Activated naive CD8-positive, alpha-beta T cell treated with anti-CD3 and anti-CD28 coated beads for 36 hours (primary cell): ENCODE measurements around the gene HCN1. TPM values are rescaled to one million over a fixed set of nuclear protein-coding genes. Genes with fewer than 3 reads are reported as not detected.
"Not testable (repeated sequence)": the region's sequence is repeated elsewhere in the genome, so short reads cannot be mapped to it uniquely, and the experiment has no call there.

ENCODE experiments used
- DNase-seq: peaks from one replicate; pipeline ENCODE4 v3.0.0; 2021
- H3K27ac Mint-ChIP-seq: one replicate; pipeline ENCODE4 v1.8.0; 2022; ENCODE audit warnings: mild to moderate bottlenecking, moderate library complexity, mixed read lengths
- H3K27me3 Mint-ChIP-seq: one replicate; pipeline ENCODE4 v1.8.0; 2022; ENCODE audit warnings: mild to moderate bottlenecking, mixed read lengths
- H3K36me3 Mint-ChIP-seq: one replicate; pipeline ENCODE4 v1.8.0; 2021; ENCODE audit warnings: mild to moderate bottlenecking, mixed read lengths
- H3K4me1 Mint-ChIP-seq: one replicate; pipeline ENCODE4 v1.8.0; 2021; ENCODE audit warnings: mixed read lengths
- H3K4me3 Mint-ChIP-seq: one replicate; pipeline ENCODE4 v1.8.0; 2022; ENCODE audit warnings: mild to moderate bottlenecking, moderate library complexity, mixed read lengths
- H3K9me3 Mint-ChIP-seq: one replicate; pipeline ENCODE4 v1.8.0; 2022; ENCODE audit warnings: mixed read lengths
- total RNA-seq, 2 experiments: library from RNA; stranded (reverse); gene quantifications; one replicate each; pipeline ENCODE4 v1.2.3, GENCODE V29; 2021

HCN1 gene
- total RNA-seq, 2 experiments from 2014 or later: not detected

DNA sequence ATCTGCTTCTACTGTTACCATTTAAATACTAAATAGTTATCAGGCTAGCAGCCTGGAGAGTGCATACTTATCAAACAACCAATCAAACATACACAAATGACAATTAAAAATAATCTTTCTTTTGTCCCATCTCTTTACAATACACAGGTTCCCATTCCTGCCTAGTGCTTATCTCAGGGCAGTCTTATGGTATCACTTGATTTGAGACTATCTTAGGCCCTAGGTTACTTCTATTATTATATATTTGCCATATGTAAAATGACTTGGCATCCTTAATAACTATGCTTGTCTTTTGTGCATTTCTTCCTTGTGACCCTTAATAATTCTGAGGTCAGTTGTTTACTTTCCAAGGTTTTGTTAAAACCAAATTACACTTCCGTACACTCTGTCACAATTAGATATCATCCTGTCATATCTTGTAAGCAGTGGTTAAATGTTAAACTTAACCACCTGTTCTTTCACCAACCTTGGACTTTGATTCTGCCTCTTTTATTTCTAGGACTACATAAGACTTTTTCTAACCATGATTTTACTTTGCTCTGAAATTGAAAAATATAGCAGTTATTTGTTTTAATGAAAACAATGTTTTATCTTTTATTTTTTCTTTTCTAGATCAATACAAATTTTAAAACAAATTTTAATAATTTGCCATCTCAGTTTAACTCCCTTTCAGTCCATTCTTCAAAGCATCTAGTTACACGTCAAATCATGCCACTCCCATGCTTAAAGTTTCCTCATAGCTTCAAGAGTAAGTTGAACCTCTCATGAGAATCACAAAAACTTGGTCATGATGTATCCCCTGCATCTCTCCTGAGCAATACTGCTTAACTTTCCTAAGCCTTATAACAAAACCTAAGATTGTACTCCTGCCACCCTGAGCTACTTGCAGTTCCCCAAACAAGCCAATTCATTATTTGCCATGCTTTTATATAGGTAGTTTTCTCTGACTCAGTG, 281.3 kb downstream of the HCN1 start:
- DNase-seq: no peak
- H3K9me3 Mint-ChIP-seq: peaks cover 5% of the 10 kb centered on the region
- H3K27ac Mint-ChIP-seq: no peak overlapping the region
- H3K4me3 Mint-ChIP-seq: no peak overlapping the region
- H3K4me1 Mint-ChIP-seq: no peaks in the 10 kb centered on the region
- no peaks in the 10 kb centered on the region for H3K27me3 Mint-ChIP-seq
- no peaks in the 10 kb centered on the region for H3K36me3 Mint-ChIP-seq

GRCh38 chr5:45411971-45412612, 284.1 kb downstream of the HCN1 start:
- Mint-ChIP-seq H3K4me3 (no peak overlapping the region), H3K9me3 (peaks cover 5% of the 10 kb centered on the region), H3K4me1 (no peaks in the 10 kb centered on the region), H3K27ac (no peak overlapping the region), H3K27me3 (no peaks in the 10 kb centered on the region), H3K36me3 (no peaks in the 10 kb centered on the region)
- DNase-seq: no peak

DNA sequence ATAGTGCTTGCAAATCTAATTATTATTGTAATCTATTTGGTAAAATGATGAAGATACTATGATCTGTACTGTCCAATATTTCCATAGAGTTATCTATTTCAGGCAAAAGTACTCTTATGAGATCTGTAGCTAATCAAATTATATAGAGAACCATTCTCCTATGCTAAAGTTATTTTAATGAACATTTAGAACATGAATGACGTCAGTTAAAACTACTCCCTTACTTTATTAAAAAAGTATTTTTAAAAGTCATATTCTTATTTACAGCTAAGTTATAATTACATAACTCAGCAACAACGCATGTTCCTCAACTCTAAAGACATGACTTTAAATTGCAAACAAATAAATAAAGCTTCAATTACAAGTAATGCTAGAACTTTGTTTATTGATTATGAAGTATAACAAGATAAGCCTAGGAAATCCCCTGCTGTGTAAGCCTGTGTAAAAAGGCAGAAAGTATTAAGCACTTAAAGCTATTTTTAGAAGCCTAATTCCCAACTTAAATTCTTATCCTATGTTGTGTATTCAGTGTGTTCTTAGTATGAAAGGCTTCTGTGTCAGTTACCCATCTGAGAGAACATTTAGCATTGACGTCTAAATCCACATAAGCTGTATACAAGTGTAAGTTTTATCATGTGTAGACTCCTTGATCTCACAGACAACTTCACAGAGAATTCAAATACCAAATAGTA, 285.7 kb downstream of the HCN1 start:
- H3K27me3 Mint-ChIP-seq: no peaks in the 10 kb centered on the region
- peaks cover 4% of the 10 kb centered on the region for H3K9me3 Mint-ChIP-seq
- H3K36me3 Mint-ChIP-seq: no peaks in the 10 kb centered on the region
- no peak overlapping the region for H3K4me3 Mint-ChIP-seq
- no peak for DNase-seq
- no peak overlapping the region for H3K27ac Mint-ChIP-seq
- H3K4me1 Mint-ChIP-seq: no peaks in the 10 kb centered on the region

GRCh38 chr5:45408067-45408466, 288.1 kb downstream of the HCN1 start:
- no peaks in the 10 kb centered on the region for H3K36me3 Mint-ChIP-seq
- no peaks in the 10 kb centered on the region for H3K4me1 Mint-ChIP-seq
- no peak overlapping the region for H3K4me3 Mint-ChIP-seq
- H3K27ac Mint-ChIP-seq: no peak overlapping the region
- peaks cover 2% of the 10 kb centered on the region for H3K9me3 Mint-ChIP-seq
- no peak for DNase-seq
- no peaks in the 10 kb centered on the region for H3K27me3 Mint-ChIP-seq

DNA sequence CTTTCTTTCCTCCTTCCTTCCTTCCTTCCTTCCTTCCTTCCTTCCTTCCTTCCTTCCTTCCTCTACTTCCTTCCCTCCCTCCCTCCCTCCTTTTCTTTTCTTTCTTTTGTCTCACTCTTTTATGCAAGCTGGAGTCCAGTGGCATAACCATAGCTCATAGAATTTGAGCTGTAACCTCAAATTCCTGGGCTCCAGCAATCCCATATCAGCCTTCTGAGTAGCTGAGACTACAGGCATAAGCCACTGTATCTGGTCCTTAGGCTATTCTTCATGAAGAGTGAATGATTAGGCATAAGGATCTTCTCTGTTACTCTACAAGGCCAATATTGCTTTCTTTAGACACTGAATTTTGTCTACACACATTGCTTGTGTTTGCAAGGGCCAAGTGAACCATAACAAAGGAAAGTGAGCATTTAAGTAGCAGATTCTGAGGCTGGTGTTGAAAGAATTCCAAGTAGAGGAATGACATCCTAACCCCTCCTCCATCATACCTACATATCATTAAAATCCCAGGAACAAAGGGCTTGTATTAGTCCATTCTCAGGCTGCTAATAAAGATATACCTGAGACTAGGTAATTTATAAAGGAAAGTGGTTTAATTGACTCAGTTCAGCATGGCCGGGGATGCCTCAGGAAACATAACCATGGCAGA, 293.2 kb downstream of the HCN1 start:
- no peak for DNase-seq
- Mint-ChIP-seq H3K27me3 (no peaks in the 10 kb centered on the region), H3K27ac (no peak overlapping the region), H3K4me1 (no peaks in the 10 kb centered on the region), H3K4me3 (no peak overlapping the region), H3K9me3 (no peaks in the 10 kb centered on the region), H3K36me3 (no peaks in the 10 kb centered on the region)

GRCh38 chr5:45399041-45399440, 297.1 kb downstream of the HCN1 start:
- H3K36me3 Mint-ChIP-seq: no peaks in the 10 kb centered on the region
- no peaks in the 10 kb centered on the region for H3K9me3 Mint-ChIP-seq
- H3K27ac Mint-ChIP-seq: no peak overlapping the region
- no peaks in the 10 kb centered on the region for H3K4me1 Mint-ChIP-seq
- DNase-seq: no peak
- no peaks in the 10 kb centered on the region for H3K27me3 Mint-ChIP-seq
- H3K4me3 Mint-ChIP-seq: no peak overlapping the region

DNA sequence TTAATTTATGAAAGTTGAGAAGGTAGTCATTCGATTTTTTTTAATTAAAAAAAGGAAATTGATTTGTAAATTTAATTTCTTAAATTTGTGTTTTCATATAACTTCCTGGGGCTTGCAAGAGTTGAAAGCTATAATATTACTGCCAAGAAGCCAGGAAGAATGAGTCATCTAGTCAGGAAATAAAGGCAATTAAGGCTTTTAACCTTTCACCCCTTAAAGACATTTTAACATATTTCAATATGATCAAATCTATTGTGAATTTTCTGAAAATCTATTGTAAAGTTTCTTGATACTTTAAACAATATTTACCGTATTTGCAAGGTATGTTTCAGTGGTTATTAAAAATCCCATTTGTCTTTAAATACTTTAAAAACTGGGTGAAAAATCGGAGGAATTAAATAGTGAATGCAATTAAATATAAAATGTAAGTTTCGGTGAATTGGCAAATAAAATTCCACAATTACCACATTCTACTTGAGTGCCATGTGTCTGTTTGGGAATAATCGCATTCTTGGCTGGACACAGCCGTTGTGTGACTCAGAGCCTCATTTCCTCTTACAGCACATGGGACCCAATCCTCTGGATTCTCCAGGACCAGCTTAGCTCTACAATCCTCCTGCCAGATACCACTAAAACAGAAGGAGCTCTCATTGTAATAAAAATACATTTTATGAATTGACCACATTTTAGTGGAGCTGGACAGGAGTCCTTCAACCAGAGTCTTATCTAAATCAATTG, 310.7 kb downstream of the HCN1 start:
- H3K9me3 Mint-ChIP-seq: no peaks in the 10 kb centered on the region
- no peaks in the 10 kb centered on the region for H3K36me3 Mint-ChIP-seq
- no peak for DNase-seq
- H3K27me3 Mint-ChIP-seq: no peaks in the 10 kb centered on the region
- H3K4me1 Mint-ChIP-seq: no peaks in the 10 kb centered on the region
- H3K27ac Mint-ChIP-seq: no peak overlapping the region
- H3K4me3 Mint-ChIP-seq: no peak overlapping the region

- no peak overlapping the region for H3K4me3 Mint-ChIP-seq
- DNase-seq: no peak
- H3K9me3 Mint-ChIP-seq: peaks cover 2% of the 10 kb centered on the region
- no peak overlapping the region for H3K27ac Mint-ChIP-seq
- H3K36me3 Mint-ChIP-seq: no peaks in the 10 kb centered on the region
- H3K27me3 Mint-ChIP-seq: no peaks in the 10 kb centered on the region
- H3K4me1 Mint-ChIP-seq: no peaks in the 10 kb centered on the region
Measured at GRCh38 chr5:45383985-45384384, 312.2 kb downstream of the HCN1 start.

DNA sequence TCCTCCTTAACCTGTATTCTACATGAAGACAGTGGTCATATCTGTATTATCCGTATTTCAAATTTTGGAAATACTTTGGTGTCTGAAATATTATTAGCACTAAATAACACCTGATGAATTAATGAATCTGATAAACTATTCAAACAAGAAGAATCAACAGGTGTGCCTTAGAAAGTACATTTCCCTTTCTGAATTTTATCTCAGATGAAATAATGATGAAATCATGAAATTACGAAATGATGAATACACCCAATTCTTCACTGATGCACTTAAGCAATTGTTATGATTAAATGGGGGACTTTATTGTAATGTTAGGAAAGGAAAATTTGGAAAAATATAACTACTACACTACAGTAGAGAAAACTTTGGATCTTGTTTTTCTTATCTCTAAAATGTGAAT, 313.6 kb downstream of the HCN1 start:
- Mint-ChIP-seq H3K27ac (no peak overlapping the region), H3K4me1 (no peaks in the 10 kb centered on the region), H3K9me3 (peaks cover 3% of the 10 kb centered on the region), H3K4me3 (no peak overlapping the region), H3K27me3 (no peaks in the 10 kb centered on the region), H3K36me3 (no peaks in the 10 kb centered on the region)
- DNase-seq: no peak

GRCh38 chr5:45376417-45376816, 319.8 kb downstream of the HCN1 start:
- no peaks in the 10 kb centered on the region for H3K4me1 Mint-ChIP-seq
- peaks cover 12% of the 10 kb centered on the region for H3K9me3 Mint-ChIP-seq
- DNase-seq: no peak
- H3K36me3 Mint-ChIP-seq: no peaks in the 10 kb centered on the region
- no peaks in the 10 kb centered on the region for H3K27me3 Mint-ChIP-seq
- no peak overlapping the region for H3K4me3 Mint-ChIP-seq
- H3K27ac Mint-ChIP-seq: no peak overlapping the region

GRCh38 chr5:45372629-45373028, 323.6 kb downstream of the HCN1 start:
- H3K9me3 Mint-ChIP-seq: peaks cover 8% of the 10 kb centered on the region
- no peaks in the 10 kb centered on the region for H3K36me3 Mint-ChIP-seq
- no peaks in the 10 kb centered on the region for H3K4me1 Mint-ChIP-seq
- no peaks in the 10 kb centered on the region for H3K27me3 Mint-ChIP-seq
- no peak for DNase-seq
- H3K27ac Mint-ChIP-seq: no peak overlapping the region
- H3K4me3 Mint-ChIP-seq: no peak overlapping the region

- not testable (repeated sequence) for H3K27me3 Mint-ChIP-seq, H3K36me3 Mint-ChIP-seq, H3K4me1 Mint-ChIP-seq, DNase-seq, H3K27ac Mint-ChIP-seq, H3K4me3 Mint-ChIP-seq, H3K9me3 Mint-ChIP-seq
Measured at GRCh38 chr5:45371423-45371822, 324.8 kb downstream of the HCN1 start.

DNA sequence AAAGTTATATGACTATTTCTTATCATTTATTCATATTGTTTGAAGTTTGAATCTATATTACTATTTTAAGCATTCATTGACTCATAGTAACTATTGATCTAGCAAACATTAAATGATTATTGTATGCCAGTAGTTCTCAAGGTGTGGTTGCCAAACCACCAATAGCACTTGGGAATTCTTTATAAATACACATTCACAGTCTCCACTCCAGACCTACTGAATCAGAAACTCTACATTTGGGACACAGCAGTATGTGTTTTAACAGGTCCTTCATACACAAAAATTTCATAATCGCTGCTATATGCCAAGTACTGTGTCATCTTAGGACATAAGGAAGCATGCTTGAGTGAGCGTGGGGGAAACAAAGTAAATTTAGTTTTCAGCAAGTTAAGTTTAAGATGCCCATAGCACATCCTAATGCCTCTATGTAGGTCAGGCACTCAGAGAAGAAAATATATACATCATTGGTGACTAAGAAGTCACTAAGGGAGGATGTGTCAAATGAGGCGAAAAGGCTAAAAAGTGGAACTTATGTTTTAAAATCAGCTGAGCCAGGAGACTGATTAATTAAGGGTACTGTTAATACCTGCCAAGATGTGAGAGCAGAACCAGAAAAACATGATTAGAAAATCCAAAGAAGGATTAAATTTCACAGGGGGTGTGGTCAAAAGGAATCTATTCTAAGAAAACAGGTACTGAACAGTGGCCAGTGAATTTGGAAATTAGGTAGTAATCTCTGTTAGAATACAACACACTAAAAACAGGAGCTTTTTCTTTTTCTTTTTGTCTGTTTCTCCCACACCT, 340.8 kb downstream of the HCN1 start:
- Mint-ChIP-seq H3K9me3 (peaks cover 10% of the 10 kb centered on the region), H3K4me3 (no peak overlapping the region), H3K27ac (no peak overlapping the region), H3K27me3 (no peaks in the 10 kb centered on the region), H3K36me3 (no peaks in the 10 kb centered on the region), H3K4me1 (no peaks in the 10 kb centered on the region)
- no peak for DNase-seq

GRCh38 chr5:45336464-45336863, 359.7 kb downstream of the HCN1 start:
- no peak for DNase-seq
- no peak overlapping the region for H3K27ac Mint-ChIP-seq
- no peaks in the 10 kb centered on the region for H3K36me3 Mint-ChIP-seq
- no peaks in the 10 kb centered on the region for H3K4me1 Mint-ChIP-seq
- no peak overlapping the region for H3K4me3 Mint-ChIP-seq
- peaks cover 13% of the 10 kb centered on the region for H3K9me3 Mint-ChIP-seq
- no peaks in the 10 kb centered on the region for H3K27me3 Mint-ChIP-seq
